Kidney tubule cell (primary cell): Measurements from ENCODE around the gene MAP7D1.
"Not testable (repeated sequence)": the region's sequence is repeated elsewhere in the genome, so short reads cannot be mapped to it uniquely, and the experiment has no call there.

ENCODE experiments used
- DNase-seq: peaks from one replicate; pipeline ENCODE4 v3.0.0-alpha.2; 2018; ENCODE audit warnings: low spot score

Gene MAP7D1

DNA sequence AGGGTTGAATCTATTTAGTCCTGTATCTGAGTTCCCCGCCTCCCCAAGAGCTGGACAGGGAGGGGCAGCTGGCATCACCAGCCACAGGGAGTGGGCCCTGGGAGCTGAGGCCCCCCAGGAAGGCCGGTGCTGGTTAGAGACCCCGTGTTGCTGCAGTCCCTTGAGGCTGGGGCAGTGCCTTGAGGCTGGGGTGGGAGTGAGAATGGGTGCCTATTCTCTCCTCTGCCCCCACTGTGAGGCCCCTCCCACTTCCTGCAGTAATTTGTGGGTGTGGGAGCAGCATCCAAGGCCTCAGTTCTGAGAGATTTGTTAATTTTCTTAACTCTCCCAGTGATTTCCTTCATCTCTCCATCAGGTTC is 4.1 kb upstream of the MAP7D1 start:
- DNase-seq = no peak

DNA sequence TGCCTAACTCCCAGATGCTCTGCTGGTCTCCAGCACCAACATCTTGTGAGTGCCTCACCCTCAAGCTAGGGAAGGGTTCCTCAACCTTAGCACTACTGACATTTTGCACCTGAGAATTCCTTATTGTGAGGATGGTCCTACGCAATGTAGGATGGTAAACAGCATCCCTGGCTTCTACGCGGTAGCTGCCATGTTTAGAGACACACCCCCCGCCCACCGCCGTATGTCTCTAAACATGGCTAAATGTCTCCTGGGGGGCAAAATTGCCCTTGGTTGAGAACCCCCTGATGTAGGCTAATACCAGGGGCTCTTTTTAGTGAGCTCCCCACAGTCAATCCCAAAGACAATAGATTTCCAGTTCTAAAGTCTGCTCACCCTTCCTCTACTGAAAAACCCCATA is 2.5 kb upstream of the MAP7D1 start:
- no peak for DNase-seq

GRCh38 chr1:36154335-36154734 is 1.6 kb upstream of the MAP7D1 start:
- no peak for DNase-seq

GRCh38 chr1:36154765-36155407 is 1.1 kb upstream of the MAP7D1 start:
- DNase-seq = no peak

DNA sequence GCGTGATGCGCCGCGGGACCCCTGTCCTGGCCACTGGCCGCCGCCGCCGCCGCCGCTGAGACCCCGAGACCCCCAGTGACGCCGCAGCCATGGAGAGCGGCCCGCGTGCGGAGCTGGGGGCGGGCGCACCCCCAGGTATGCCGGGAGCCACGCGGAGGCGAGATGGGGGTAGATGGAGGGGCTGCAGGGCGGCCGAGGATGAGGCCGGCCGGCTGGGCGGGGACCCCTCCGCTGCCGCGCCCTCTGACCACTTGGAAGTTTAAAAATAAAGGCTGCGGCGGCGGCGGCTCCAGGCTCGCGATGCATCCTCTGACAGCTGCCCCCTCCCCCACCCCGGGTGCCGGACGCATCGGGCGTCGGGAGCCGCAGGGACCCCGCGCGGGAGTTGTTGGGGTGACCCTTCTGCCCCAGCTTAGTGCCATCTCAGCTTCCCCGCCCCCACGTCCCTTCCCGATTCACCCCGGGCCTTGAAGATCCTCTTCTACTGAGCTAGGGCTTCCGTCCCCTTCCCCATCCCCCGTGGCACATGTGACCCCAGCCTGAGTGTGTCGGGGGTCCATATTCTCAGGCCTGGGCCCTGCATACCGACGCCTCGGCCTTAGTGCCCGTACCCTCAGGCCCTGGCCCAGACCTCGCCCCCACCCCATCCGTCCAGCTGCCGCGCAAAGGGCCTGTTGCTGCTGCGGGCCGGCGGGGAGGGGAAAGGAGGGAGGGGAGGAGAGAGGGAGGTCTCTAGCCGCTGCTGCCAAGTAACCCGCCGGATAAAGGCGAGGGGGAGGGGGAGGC is 562 bp downstream of the MAP7D1 start:
- peak; percentile 61 for DNase-seq

DNA sequence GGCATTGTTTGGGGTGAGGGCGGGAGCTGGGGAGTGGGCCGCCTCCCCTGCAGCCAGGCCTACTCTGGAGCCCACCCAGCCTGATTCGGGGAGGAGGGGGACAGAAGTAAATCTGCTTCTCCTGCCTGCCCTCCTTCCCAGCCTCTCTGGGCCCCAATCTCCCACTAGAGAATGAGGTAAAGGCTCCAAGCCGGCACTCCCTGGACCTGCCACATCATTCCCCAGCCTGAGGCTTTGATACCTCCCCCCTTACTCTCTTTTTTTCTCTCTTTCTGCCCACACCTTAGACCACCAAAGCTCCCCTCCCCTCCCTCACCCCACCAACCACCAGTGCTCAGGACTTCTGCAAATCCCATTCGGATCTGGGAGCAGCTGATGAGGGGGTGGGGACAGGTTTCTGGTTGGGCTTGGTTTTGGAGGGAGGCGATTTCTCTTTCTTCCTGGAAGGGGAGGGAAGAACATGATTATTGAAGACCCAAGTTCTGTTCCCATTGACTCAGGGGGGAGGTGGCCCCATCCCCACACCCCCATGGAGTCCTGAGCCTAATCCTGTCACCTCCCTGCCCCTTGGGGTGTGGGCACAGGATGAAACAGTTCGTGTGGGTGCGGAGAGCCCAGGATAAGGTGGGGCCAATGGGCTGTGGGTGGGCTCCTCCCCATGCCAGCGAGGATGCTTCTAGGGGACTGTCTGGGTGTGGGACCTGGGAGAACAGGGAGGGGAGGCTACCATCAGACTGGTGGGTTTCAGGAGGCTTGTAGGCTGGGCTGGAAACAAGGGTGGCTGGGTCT is 1.3 kb downstream of the MAP7D1 start:
- no peak for DNase-seq

DNA sequence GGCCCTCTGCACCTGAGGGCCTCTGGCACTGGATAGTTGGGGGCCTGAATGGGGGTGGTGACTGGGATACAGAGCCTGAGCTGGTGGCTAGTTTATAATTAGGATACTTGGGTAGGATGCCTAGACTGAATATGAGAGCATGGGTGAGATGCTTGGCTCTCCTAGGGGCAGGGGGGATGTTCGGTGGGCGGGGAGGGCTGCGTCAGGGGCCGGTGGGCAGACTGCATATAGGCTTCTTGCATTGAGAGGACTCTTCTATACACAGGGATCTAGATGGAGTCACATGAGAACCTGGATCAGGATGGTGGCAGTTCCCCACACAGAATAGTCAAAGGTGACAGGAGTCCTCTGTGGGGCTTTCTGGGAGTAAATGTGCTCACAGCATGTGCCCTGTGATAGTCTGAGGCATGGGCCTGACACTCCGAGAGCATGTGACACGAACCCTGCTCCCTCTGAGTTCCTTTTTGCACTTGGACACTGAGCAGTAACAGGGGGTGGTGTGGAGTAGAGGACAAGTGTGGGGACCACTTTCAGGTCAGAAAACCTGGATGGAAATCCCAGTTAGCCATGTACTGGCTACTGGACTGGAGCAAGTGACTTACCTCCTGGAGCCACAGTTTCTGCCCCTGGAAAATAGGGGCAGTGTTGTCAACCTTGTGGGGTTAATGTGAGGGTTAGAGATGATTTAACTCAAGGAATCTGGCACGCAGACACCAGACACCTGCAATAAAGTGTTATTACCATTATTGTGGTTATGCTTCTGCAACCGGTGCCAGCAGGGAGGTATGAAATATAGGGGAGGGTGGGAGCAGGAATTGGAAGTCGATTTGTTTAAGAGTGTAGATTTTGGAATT is 2.2 kb downstream of the MAP7D1 start:
- no peak for DNase-seq

- DNase-seq = not testable (repeated sequence)
Observed at GRCh38 chr1:36158827-36159252, 2.9 kb downstream of the MAP7D1 start.

DNA sequence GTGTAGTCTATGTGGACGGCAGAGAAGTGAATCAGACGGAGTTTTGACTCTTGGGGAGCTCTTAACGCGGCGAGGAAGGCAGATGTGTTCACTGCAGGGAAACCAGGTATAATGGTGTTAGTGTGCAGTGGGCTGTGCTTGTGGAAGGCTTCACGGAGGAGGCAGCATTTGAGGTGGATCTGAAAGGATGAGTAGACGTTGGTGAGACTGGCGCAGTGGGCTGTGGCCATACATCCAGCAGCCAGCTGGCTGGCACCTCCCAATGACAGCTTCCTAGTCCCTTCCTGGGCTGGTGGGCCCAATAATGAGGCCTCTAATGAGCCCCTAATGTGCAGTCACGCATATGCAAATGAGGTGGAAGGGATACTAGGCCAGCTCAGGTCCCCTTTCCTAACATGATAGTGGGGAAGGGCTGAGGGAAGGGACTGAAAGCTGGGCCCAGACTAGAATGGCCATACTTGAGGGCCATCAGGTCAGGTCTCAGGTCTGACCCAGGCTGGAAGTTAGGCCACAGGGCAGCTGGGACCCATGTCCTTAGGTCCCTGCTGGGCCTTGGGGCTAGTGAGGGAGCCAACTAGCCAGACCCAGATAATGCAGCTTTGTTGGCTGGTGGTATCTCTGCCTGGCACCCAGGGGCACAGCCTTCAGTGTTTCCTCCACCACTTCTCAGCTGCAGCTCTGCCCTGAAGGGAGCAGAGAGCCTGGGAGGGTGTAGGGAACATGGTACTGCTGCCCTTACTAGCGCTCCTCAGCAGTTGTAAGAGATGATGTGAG is 3.8 kb downstream of the MAP7D1 start:
- DNase-seq = no peak

DNA sequence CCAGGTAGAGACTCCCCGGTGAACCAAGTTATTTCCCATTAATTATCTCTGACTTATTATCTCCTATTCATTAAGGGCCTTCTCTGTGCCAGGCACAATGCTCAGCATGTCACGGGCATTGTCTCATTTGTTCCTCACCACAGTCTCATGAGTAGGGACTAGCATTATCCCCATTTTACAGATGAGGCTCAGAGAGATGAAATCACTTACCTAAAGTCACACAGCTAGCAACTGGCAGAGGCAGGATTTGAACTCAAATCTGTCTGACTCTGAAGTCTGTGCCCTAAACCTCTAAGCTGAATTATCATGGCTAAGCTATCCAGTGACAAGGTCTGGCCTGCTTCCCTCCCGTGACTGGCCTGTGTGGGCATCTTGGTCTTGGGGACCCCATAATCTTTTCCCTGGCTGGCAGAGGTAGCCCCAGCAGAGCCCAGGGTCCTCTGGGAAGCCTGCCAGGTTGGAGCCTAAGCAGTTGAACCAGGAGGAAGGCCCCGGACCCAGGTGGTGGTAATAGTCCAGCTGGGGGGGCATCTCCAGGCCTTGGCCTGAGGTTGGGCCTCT is 4.5 kb downstream of the MAP7D1 start:
- DNase-seq = no peak

- peak; percentile 76 for DNase-seq
Observed at GRCh38 chr1:36160949-36161485, 5.1 kb downstream of the MAP7D1 start.

DNA sequence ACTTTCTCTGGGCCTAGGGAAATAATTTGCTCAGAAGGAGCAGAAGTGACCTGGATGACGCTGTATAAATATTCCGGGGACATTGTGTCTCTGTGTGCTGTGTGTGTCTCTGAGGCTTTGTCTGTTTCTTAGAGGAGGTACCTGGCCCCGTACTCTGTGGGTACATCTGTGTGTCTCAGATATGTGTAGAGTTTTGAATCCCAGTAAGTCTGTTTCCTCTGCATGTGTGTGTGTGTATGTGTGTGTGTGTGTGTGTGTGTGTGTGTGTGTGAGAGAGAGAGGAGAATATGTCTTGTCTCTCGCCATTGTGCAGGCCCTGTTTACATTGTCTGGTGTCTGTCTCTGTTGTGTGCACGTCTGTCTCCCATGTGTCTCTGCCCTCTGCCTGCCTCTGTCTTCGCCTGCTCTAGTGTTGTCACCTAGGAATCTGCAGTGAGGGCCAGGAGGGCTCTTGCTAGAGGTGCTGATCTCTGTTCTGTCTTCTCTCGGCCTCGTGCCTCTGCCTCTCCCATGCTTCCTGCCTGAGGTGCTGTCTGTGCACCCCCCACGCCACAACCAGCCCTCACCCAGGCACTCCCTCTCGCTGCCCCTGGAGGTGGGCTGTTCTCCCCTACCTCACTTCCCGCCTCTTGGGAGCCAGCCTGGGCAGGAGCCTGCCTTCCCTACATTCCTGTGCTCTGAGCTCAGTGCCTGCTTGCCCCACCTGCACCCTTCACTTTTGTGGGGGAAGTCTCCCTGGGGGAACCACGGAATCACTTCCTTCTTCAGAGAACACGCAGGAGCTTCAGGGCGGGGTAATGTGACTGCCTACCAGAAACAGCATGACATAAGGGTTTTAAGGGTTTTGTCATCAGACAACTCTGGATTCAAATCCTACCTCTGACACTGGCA is 5.9 kb downstream of the MAP7D1 start:
- peak; percentile 97 for DNase-seq

GRCh38 chr1:36162680-36163239 is 6.8 kb downstream of the MAP7D1 start:
- DNase-seq = no peak

- no peak for DNase-seq
Observed at GRCh38 chr1:36163426-36163825, 7.5 kb downstream of the MAP7D1 start.

GRCh38 chr1:36164361-36164760 is 8.4 kb downstream of the MAP7D1 start:
- DNase-seq = no peak

- DNase-seq = no peak
Observed at GRCh38 chr1:36165145-36165544, 9.2 kb downstream of the MAP7D1 start.

DNA sequence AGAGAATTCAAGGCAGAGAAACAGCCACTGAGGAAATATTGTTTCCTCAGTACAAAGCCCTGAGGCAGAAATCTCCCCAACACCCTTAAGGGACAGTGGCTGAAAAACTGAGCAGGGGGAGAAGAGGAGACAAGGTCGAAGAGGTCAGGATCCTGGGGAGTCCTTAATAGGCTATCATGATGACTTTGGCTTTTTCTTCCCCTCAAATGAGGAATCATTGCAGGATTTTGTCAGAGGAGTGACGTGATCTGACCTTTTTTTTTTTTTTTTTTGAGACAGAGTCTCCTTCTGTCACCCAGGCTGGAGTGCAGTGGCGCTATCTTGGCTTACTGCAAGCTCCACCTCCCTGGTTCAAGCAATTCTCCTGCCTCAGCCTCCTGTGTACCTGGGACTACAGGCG is 10.2 kb downstream of the MAP7D1 start:
- DNase-seq = no peak

DNA sequence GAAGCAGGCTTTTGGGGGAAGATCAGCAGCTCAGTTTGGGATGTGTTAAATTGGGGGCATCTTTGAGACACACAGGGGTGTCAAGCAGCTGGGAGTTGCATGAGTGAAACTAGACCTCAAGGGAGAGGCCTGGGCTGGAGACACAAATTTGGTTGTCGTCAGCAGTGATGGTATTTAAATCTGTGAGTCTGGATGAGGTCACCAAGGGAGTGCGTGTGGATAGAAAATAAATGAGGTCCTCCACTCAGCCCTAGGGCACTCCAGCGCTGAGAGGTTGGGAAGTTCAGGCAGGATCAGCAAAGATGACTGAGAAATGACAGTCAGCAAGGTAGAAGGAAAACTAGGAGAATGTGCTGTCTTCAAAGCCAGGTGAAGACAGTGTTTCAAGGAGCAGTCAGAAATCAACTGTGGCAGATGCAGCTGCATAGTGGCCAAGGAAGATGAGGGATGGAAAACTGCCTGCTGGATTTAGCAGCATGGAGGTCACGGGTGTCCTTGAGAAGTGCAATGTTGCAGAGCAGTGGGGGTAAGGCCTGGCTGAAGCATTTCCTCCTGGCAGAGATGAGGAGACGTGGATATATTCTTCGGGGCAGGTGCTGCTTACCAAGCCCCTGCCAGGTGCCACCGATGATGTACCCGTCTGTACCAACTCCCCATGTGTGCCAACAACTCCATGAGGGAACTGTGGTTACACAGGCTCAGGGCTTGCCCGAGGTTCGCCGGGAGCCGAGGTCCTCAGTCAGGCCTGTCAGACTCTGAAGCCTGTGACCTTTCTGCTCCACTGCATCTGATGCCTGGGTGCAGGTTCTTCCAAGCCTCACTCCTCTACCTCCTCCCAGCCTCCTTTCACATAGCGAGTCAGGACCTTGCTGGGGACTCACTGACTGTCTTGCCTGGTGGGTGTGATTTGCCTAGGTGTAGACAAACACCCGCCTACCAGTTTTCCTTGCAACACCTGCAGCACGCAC is 11.3 kb downstream of the MAP7D1 start:
- DNase-seq = peak; percentile 76
